NCI-H1092 treated with DMSO at 0.1 percent for 48 hours (cell line): ENCODE results near the gene MTMR3.
"Not testable (repeated sequence)": the region's sequence is repeated elsewhere in the genome, so short reads cannot be mapped to it uniquely, and the experiment has no call there.

ENCODE experiments used
- DNase-seq: peaks from one replicate; lab custom pipeline; 2025; lab: John Stamatoyannopoulos, UW

Gene MTMR3

DNA sequence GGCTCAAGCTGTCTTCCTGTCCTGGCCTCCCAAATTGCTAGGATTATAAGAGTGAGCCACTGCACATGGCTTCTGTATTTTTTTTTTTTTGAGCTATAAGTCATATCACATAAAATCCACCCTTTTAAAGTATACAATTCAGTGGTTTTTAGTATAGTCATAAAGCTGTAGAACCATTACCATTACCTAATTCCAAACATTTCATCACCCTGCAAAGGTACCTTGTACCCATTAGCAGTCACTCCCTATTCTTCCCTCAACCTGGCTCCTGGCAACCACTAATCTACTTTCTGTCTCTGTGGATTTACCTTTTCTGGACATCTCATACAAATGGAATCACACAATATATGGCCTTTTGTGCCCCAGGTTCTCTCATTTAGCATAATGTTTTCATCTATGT, 84.5 kb downstream of the MTMR3 start:
- no peak for DNase-seq

DNA sequence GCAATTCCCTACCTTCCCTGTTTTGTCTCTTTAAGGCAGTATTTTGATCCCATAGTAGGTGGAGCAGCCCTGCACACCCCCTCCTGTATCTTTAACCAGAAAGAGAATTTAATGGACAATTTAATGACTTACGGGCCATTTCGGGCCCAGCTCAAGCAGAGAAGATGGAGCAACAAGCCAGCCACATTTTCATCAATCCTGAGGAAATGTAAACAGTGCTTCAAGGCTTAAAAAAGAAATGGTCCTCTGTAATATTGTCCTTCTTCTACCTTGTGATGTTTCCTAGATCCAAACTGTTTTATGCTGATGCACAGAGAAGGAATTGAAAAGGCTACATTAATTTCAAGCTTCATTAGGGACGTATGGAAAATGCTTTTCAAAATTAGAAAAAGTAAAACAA, 88.6 kb downstream of the MTMR3 start:
- DNase-seq: no peak

DNA sequence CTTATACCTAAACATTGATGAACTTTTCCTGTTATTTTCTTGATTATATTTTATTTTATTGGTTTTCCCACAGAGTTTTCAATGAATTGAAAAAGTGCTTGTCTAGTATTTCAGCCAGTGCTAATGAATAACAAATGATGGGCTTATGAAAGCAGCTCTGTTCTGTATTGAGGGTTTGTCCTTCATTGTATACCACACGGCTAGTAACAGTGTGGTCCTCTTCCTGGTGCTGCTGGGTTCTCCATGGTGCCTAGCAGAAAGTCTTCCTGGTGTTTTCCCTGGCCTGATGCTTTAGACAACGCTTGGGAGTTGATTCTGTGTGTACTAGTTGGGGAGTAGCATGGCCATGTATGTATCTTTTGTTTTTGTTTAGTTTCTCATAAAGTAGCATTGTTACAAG, 89.1 kb downstream of the MTMR3 start:
- DNase-seq: no peak

DNA sequence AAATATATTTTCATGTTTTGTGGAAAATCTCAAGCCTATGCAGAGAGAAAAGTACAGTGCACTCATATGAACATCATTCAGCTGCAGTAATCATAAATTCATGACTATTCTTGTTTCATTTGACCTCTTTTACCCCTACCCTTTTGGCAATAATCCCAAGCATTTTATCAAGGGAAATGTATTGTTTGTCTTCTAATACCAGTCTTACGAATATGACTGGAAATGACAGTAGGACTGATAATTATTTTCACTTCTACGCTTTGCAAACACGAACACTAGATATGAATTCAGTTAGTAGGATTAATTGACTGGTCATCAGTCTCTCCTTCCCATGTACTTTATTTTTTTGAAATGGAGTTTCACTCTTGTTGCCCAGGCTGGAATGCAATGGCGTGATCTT, 90.3 kb downstream of the MTMR3 start:
- DNase-seq: no peak

DNA sequence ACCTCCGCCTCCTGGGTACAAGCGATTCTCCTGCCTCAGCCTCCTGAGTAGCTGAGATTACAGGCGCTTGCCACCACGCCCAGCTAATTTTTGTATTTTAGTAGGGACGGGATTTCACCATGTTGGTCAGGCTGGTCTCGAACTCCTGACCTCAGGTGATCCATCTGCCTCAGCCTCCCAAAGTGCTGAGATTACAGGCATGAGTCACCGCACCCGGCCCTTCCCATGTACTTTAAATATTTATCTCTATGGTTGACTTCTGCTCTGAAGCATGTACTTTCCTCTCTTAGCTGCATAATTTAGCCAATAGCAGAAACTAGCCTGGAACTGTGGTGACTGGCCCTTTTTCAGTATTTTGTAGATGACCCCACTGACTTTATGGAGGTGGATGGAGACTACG, 90.7 kb downstream of the MTMR3 start:
- not testable (repeated sequence) for DNase-seq

DNA sequence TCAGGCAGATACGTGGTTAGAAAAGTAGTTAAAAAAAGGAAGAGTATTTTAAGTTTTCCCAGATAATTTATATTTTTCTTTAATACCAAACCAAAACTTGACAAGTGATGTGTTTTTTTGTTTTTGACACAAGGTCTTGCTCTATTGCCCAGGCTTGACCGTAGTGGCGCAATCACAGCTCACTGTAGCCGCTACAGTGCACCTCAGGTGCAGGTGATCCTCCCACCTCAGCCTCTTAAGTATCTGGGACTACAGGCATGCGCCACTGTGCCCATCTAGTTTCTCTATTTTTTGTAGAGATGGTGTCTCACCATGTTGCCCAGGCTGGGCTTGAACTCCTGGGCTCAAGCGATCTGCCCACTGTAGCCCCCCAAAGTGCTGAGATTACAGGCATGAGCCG, 92.5 kb downstream of the MTMR3 start:
- no peak for DNase-seq

DNA sequence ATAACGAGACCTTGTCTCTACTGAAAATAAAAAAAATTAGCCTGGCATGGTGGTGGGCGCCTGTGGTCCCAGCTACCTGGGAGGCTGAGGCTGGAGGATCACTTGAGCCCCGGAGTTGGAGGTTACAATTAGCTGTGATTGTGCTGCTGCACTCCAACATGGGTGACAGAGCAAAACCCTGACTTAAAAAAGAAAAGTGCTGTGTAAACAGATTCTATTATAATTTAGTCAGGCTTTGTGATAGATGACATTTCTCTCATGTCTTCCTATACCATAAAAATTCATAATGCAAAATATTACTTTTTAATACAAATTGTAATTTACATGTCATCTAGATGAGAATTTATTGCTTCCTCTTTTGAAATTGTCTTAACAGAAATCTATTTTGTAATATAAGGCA, 94.1 kb downstream of the MTMR3 start:
- no peak for DNase-seq

DNA sequence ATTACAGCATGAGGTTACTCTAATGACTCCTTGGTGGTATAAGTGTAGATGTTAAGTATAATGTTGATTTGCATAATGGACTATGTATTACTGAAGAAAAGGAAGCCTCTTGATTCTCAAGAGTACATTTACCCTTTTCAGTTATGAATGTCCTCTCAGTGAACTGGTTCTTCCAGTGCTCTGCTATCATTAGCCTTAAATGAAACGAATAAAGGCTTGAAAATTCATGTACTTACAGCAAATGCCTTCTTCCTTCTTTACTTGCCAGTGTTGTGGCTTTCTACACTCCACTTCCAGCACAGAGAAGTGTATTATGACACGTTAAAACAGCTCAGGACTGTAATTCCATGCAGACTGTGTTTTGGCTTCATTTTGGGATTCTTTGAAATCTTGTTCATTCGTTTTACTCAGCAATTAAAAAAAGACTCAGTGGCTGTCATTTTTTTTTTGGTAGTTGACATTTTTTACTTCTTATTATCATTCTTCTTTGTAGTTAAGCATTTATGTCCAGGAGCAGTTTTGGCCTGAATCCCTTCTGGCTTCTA, 96.9 kb downstream of the MTMR3 start:
- no peak for DNase-seq

DNA sequence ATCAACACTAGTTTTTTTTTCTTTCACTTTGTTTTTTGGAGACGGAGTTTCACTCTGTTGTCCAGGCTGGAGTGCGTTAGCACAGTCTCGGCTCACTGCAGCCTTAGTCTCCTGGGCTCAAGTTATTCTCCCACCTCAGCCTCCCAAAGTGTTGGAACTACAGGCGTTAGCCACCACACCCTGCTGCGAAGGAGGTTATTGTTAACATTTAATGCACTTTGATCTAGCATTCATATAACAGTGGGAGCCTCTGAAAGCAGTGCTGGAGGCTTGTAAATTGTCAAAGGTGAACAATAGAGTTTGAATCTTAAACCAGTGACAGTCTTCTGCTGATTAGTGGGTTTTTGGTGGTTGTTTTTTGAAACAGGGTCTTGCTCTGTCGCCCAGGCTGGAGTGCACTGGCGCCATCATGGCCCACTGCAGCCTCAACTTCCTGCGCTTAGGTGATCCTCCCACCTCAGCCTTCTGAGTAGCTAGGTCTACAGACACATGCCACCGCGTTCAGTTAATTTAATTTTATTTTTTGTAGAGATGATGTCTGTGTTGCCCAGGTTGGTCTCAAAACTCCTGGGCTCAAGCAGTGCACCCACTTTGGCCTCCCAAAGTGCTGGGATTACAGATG, 100.4 kb downstream of the MTMR3 start:
- DNase-seq: no peak

DNA sequence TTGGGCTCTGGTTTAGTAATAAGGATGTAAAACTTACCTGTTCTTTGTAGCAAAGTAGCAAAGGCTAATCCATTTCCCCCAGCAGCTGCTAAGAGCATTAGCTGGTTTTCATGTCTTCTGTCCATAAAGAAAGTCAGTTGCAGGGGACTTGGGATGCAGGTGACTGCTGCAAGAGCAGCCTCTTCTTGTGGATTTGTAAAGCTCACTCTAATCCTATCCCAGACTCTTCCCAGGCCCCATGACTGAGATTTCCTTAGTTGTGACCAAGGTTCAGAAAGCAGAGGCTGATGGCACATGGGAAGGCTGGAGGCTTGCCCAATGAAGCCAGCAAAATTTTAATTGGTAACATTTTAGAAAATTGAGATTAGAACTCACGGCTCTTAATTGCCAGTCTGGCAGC, 102.9 kb downstream of the MTMR3 start:
- DNase-seq: no peak

DNA sequence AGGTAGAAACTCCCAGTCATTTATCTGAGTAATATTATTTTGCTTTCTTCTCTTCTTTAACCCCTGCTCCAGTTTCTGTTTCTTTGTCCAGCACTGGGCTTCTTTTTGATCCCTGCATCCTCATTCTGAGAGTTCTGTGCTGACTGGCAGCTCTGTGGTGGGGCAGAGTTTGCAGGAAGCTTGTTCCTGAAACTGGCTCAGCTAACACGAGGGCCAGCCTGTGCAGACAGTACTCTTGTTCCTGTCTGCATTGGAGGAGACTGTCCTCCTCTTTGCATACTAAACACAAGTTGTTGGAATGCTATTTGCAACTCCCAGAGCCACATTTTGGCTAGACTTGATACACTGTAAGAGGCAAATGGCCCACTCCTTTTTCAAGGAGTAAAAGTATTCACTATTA, 104.2 kb downstream of the MTMR3 start:
- no peak for DNase-seq

DNA sequence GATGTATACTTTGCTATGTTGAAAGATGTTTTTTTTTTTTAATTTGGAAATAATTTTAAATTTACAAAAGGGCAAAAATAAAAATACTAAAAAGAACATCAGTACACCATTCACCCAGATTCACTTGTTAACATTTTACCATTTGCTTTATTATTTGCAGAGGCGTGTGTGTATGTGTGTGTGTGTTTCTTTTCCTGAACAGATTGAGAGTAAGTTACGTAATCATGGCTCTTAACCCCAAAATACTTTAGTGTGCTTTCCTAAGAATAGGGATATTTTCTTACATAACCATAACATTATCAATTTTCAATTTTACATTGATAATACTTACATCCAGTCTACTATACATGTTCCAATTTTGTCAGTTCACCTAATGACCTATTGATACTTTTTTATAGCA, 105.7 kb downstream of the MTMR3 start:
- DNase-seq: no peak

DNA sequence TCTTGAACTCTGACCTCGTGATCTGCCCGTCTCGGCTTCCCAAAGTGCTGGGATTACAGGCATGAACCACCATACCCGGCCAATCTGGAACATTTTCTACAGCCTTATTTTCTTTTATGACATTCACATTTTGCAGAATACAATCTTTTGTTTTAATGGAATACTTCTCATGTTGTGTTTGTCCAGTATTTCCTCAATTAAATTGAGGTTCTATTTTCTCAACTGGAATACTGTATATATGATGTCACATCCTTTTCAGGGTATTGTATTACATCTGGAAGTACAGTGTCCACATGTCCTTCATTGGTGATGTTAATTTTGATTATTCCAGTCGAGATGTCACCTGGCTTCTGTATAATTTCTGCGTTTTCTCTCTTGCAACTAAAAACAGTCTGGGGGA, 106.5 kb downstream of the MTMR3 start:
- DNase-seq: no peak

DNA sequence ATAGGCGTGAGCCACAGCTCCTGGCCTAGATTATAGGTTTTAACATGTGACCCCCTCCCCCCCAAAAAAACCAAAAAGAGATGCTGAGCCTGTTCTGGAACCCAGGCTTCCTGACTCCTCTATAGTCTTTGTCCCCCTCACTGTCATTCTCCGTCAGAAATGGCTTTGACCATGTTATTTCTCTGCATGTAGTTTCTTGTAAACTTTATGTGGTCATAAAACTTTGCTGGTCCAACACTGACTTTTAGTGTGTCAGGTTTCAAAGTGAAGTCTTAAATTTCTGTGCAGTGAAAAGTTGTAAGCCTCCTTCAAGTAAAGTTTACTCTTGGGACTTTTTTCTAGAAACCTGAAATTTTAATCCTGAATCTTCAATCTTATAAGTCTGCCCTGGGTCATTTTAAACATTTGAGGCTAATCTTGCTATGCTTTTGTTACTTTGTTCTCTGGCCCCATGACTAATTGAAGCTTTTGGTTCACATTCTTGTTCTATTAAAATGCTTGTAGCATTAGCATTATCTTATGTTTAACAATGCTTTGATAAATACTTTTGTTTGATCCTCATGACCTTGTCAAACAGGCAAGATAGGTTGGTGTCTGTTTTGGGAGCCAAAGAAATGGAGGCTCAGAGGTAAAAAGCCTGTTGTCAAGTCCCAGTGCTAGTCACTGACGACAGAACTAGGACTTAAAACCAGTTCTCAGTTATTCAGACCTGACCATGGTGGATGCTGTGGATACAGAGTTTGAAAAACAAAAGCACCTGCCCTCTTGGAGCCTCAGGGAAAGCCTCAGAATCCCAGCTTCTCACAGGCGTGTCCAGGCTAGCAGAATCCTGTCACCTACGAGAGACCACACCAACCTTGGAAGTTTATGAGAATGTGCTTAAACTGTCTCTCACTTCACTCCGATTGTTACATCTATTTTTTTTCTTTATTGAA, 109.6 kb downstream of the MTMR3 start:
- no peak for DNase-seq

DNA sequence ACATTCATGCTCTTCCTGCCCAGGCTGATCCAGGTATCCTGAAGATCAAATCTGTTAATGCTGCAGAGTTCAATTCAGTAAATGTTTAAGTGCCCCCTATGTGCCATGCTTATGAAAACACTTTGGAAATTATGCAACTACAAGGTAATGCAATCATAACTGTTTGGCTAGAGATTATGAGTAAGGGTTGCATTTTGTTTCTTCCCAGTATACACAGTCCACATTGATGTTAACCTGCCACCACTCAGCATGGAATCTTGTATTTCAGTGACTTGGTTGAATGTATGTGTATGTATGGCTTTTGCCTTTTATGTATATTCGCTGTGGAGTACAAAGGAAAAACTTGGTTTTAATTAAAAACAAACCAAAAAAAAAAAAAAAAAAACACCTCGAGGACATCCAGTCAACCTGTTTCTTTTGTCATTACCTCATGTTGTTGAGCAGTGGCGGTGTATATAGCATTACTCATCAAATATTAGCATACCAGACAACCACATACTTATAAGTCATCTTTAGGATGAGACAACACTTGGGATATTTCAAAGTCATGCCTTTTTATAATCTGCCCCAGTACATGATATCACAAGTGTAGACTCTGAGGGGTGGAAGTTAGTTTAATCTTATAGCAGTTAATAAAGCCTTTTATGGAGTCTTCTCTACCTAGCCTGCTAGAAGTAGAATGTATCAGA, 111.2 kb downstream of the MTMR3 start:
- DNase-seq: no peak

DNA sequence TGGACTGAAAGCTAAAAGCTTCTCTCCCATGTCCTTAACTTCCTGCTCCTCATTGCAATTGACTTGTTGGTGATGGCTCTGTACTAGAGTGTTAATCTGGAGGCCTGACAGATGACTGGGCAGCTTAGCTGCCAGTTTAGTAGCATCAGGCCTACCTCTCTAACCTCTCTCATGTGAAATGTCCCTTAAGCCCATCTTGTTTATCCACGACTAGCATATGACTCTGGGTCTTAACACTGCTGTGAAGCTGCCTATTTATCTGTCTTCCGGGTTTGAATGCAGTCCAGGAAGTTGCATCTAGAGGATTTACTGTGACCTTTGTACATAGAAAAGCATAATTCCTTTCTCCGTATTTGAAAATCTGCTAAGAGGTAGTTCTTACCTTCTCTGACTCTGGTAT, 112.0 kb downstream of the MTMR3 start:
- no peak for DNase-seq

DNA sequence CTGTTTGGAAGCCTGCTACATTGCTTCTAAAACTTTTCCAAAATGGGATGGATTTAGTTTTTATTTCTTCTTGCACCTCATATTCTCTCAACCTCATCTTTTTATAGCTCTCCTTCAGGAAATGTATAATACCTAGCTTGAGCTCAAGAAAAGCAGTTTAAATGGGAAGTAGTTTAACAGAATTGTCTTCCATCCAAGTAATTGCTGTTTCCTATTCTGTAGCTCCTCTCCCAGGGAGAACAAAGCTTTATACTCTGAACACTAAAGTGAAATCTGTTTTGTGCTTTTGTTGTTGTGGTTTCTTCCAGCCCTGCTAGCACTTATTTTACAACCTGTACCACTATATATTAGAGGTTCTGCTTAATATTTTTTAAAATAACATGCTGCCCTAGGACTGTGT, 114.1 kb downstream of the MTMR3 start:
- no peak for DNase-seq

DNA sequence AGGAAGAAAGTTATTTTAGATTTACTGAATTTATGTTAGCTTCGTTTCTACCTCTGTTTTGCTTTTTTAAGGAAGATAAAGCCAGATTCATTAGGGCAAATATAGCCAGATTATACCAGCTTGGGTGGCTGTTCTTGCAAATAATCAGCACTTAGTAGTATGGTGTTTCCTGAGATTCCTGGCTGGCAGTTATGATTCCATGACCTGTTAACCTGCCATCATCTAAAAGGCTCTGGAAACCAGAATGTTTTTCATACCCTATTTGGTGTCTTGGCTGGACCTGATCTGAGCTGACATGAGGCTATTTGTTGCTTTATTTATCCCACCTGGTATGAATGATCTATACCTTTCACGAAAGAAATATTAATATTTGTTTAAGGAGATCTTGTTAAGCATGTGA, 114.5 kb downstream of the MTMR3 start:
- no peak for DNase-seq

DNA sequence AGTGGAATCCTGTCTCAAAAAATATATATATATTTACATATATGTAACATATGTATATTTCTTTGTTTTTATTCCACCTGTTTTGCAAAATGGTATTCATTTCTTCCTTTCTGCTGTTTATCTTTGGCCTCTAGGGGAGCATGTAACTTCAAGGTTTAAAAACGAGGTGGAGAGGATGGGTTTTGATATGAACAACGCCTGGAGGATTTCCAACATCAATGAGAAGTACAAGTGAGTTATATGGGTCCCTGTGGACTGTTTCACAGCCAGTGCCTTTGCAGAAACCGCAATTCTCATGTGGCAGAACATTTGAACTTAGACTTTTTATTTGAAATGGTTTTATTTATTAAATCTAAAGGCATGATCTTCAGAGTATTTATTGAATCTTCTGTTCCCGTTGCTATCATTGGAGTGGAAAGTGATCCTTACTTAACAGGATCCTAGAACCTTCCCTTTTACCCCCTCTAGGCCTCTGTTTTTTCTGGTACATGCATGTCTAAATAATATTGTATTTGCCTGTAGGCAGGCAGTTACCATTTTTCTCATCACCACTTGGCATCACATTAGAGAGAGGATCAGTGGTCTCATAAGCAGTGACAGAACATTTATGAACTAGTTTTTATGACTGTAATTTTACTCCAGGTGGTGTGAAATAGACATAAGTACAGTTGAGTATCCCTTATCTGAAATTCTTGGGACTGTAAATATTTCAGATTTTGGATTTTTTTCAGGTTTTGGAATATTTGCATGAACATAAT, 115.8 kb downstream of the MTMR3 start:
- DNase-seq: peak; percentile 20

DNA sequence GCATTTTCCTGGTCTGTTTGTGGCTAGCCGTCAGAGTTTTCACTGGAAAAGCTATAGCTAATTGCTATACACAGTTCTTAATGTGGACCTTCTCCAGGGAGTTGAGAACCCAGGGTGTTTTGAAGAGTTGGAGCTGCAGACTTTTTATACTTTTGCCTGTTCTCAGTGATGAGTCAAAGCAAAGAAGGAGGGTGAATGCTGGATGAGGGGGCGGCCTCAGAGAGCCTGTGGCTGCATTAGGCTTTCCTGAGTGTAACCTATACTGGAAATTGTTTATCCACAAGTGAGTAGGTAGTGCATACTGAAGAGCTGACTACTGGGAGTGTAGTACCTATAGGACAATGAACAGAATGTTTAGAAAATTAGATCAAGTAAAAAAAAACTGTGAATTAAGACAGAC, 117.6 kb downstream of the MTMR3 start:
- no peak for DNase-seq

DNA sequence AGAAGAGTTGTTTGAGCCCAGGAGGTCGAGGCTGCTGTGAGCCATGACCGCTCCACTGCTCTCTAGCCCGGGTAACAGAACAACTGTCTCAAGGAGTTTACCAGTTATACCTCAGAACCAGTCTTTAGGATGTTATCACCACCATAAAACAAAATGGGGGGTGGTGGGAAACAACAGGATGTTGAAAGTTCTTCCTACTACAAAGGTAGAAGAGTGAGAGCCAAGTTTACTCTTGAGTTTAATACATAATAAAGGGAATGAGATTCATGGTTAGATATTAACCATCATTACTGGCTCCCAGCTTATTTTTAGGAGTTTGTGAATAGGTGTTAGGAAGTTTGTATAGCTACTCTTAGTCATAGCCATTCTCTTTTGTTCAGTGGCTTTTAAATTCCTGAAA, 118.5 kb downstream of the MTMR3 start:
- no peak for DNase-seq

DNA sequence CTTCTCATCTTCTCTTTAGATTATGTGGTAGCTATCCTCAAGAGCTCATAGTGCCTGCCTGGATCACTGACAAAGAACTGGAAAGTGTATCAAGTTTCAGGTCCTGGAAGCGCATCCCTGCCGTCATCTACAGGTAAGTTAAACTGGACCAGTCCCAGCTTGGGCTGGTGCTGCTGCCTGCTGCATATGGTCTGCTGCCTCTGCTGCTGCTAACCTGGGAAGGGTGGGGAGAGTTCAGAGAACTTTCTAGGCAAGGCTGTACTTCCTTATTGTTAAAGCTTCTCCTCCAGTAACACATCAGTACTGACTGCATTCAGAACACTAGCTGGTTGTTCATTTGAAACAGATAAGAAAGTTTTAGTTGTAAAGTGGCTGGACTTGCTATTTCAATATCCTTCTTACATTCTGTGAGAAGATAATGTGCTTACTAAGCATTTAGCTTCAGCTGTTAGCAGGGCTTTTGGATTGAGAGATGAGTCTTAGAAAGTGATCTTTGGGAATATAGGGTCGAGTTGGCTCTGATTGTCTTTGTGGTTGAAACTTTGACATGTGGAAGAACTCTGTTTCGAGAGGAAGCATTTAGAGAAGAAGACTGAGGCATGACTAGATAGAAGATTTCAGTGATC, 120.0 kb downstream of the MTMR3 start:
- no peak for DNase-seq
